Upper lobe of right lung (tissue), 1 donor: Measurements from ENCODE around the gene MCRIP2. TPM values are rescaled to one million over a fixed set of nuclear protein-coding genes. Genes with fewer than 3 reads are reported as not detected.
A peak's percentile ranks its signal among the peaks of the same experiment; 100 is the strongest.

Experiments used
- ATAC-seq: fragments of 200-7000 bp; cut with Tn5 transposase; one replicate; pipeline ENCODE4 v1.9.1; 2020; ENCODE audit warnings: mild to moderate bottlenecking, moderate library complexity
- DNase-seq: peaks from one replicate; pipeline ENCODE4 v3.0.0-alpha.2; 2020
- H3K27ac ChIP-seq: fragments of 200-600 bp; one replicate; pipeline ENCODE4 v1.8.0; 2022
- H3K27me3 ChIP-seq: fragments of 200-600 bp; one replicate; pipeline ENCODE4 v1.8.0; 2022; ENCODE audit warnings: mild to moderate bottlenecking
- H3K36me3 ChIP-seq: fragments of 200-600 bp; one replicate; pipeline ENCODE4 v1.8.0; 2022
- H3K4me1 ChIP-seq: fragments of 200-600 bp; one replicate; pipeline ENCODE4 v1.8.0; 2022
- H3K4me3 ChIP-seq: fragments of 200-600 bp; one replicate; pipeline ENCODE4 v1.8.0; 2022; ENCODE audit warnings: mild to moderate bottlenecking
- H3K9me3 ChIP-seq: fragments of 200-600 bp; one replicate; pipeline ENCODE4 v1.8.0; 2022
- intact Hi-C: fragments of 100-400 bp; cut with DNase I; formaldehyde crosslinking; loops from one replicate; pipeline ENCODE4 v1.11.0; 2022
- total RNA-seq: library from RNA; stranded (reverse); fragmentation: NEBNext Ultra II Directional; extraction: Animal tissue kit (Norgen Biotek cat#: 25700); gene quantifications from one replicate; pipeline ENCODE4 v1.2.1, GENCODE V29; 2021
- TF ChIP-seq, protein P1 (sequence below): fragments of 200-600 bp; IDR thresholded peaks from one replicate; pipeline ENCODE4 v1.8.0; 2022; ENCODE audit warnings: antibody characterized with exemption
- donor health status: DM: no; HTN: yes; CAD: no; lungs with severe emphysema.

Gene MCRIP2
- total RNA-seq, 1 donor from 2014 or later = 57.9 TPM

DNA sequence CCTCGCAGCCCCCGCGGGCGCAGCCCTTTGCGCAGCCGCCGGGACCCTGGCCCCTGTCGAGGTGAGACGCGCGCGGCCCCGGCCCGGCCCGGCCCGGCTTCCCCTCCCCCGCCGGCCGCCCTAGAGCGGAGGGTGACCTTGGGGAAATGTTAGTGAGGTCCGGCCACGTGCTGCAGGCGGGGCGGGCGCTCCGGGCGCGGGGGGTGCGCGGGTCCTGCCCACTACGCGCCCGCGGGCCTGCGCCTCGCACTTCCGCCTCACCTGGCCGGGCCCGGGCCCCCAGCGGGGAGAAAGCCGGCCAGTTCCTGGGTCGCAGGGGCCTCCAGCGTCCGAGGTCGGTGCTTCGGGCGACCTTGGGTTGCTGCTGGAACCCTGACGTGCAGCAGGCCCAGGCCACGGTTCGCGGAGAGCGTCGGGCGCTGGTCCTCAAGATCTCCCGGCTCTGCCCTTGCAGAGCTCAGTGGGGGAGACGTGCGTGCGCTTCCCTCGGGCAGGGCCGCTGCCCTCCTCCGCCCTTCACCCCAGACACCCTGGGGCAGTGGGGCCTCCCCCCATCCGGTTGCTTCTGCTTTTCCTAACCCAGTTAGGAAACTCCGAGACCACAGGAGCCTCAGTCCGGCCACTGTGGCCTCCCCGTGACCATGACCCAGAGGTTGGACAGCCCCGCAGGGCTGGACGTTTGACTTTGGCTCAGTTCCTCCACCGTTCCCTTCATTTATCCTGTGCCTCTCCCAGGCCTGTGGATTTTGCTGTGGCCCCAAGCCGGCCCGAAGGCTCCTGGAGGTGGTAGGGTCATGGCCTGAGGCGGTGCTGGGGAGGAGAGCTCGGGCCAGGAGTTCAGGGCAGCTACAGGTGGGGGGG lies 791 bp downstream of the MCRIP2 start:
- DNase-seq (peak; percentile 92), ATAC-seq (peak; percentile 73)
- no peaks in the 10 kb centered on the region for H3K9me3 ChIP-seq
- peak overlapping the region; percentile 71 for H3K4me3 ChIP-seq
- no peaks in the 10 kb centered on the region for H3K36me3 ChIP-seq
- H3K4me1 ChIP-seq = peaks cover 26% of the 10 kb centered on the region
- peak overlapping the region; percentile 76 for H3K27ac ChIP-seq
- intact Hi-C loops = no loop called here
- H3K27me3 ChIP-seq = no peaks in the 10 kb centered on the region
- TF ChIP-seq, protein P1, sequence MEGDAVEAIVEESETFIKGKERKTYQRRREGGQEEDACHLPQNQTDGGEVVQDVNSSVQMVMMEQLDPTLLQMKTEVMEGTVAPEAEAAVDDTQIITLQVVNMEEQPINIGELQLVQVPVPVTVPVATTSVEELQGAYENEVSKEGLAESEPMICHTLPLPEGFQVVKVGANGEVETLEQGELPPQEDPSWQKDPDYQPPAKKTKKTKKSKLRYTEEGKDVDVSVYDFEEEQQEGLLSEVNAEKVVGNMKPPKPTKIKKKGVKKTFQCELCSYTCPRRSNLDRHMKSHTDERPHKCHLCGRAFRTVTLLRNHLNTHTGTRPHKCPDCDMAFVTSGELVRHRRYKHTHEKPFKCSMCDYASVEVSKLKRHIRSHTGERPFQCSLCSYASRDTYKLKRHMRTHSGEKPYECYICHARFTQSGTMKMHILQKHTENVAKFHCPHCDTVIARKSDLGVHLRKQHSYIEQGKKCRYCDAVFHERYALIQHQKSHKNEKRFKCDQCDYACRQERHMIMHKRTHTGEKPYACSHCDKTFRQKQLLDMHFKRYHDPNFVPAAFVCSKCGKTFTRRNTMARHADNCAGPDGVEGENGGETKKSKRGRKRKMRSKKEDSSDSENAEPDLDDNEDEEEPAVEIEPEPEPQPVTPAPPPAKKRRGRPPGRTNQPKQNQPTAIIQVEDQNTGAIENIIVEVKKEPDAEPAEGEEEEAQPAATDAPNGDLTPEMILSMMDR = no peak

DNA sequence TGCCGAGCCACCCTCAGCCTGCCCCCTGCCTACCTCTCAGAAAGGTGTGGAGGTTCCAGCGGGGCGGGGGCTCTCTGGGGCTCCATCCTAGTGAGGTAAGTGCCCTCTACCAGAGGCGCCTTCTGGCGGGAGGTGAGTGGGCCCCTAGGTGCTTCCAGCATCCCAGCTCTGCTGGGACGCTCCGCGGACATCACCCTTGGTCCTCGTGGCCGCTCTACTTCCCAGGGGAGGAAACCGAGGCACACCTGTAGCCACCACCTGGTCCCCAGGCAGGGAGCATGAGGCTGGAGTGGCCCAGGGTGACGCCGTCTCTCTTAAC lies 1.4 kb downstream of the MCRIP2 start:
- peaks cover 28% of the 10 kb centered on the region for H3K4me1 ChIP-seq
- no peak for DNase-seq
- intact Hi-C loops = no loop called here
- H3K27me3 ChIP-seq = no peaks in the 10 kb centered on the region
- peak overlapping the region; percentile 71 for H3K4me3 ChIP-seq
- peak overlapping the region; percentile 76 for H3K27ac ChIP-seq
- H3K9me3 ChIP-seq = no peaks in the 10 kb centered on the region
- no peak for ATAC-seq
- TF ChIP-seq, protein P1 = no peak
- H3K36me3 ChIP-seq = no peaks in the 10 kb centered on the region

- ATAC-seq = no peak
- no peaks in the 10 kb centered on the region for H3K9me3 ChIP-seq
- no peaks in the 10 kb centered on the region for H3K36me3 ChIP-seq
- TF ChIP-seq, protein P1 = no peak
- no peak for DNase-seq
- H3K27ac ChIP-seq = no peak overlapping the region
- H3K4me3 ChIP-seq = no peak overlapping the region
- peaks cover 33% of the 10 kb centered on the region for H3K4me1 ChIP-seq
- no peaks in the 10 kb centered on the region for H3K27me3 ChIP-seq
- intact Hi-C loops = no loop called here
These were observed 2.9 kb downstream of the MCRIP2 start for GRCh38 chr16:644556-644955.

DNA sequence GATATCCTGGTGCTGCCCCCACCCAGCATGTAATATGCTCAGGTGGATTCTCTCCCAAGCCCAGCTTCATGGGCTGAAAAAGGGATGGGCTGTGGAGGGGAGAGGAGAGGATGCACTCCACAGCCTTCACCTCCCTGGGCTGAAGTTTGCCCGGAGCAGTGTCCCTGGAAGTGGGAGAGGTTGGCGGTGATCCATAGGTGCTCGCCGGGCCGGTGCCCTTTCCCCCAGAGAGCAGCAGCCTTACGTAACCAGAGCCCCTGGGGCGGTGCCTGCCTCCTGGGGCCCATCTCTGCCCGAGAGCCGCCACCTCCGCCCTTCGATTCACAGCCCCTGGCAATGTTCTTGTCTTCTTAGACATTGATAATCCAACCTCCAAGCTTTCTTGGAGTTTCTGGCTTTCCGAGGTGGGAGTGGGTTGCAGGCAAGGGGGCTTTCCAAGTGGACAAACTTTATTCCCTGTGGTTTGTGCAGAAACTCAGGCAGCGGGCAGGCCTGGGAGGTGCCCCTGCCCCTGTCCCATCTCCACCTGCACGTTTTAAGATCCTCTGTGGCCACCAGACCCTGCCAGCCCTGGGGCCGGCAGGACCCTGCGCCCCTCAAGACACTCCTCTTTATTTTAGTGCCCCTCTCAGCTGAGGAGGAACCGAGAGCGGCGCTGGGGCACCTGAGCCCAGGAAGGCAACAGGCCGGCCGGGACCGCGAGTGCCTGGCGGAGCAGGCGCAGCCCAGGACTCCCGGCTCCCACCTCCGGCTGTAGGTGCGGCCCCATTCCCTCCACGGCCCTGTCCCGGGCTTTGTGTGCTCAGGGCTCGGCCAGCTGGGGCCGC lies 4.4 kb downstream of the MCRIP2 start:
- Histone ChIP-seq H3K4me1 (peaks cover 41% of the 10 kb centered on the region), H3K4me3 (no peak overlapping the region)

GRCh38 chr16:646679-647172 lies 5.1 kb downstream of the MCRIP2 start:
- Histone ChIP-seq H3K27ac (no peak overlapping the region), H3K4me3 (no peak overlapping the region), H3K27me3 (no peaks in the 10 kb centered on the region), H3K4me1 (peaks cover 41% of the 10 kb centered on the region), H3K9me3 (no peaks in the 10 kb centered on the region), H3K36me3 (no peaks in the 10 kb centered on the region)
- intact Hi-C loops = no loop called here
- ATAC-seq = no peak
- no peak for DNase-seq
- TF ChIP-seq, protein P1 = no peak

More for the DNA sequence above, 4.4 kb downstream of the MCRIP2 start:
- intact Hi-C loops = no loop called here
- H3K36me3 ChIP-seq = no peaks in the 10 kb centered on the region
- peak overlapping the region; percentile 24 for H3K27ac ChIP-seq
- ATAC-seq = no peak
- DNase-seq = peak; percentile 84
- no peaks in the 10 kb centered on the region for H3K9me3 ChIP-seq
- TF ChIP-seq, protein P1 = no peak
- no peaks in the 10 kb centered on the region for H3K27me3 ChIP-seq
